HG02885 (cell line): ENCODE measurements around the gene MC1R.
"Not testable (repeated sequence)": the region's sequence is repeated elsewhere in the genome, so short reads cannot be mapped to it uniquely, and the experiment has no call there.

ENCODE experiments used
- ATAC-seq: cut with Tn5 transposase; IDR thresholded peaks from one replicate; pipeline ENCODE4 v1.9.1; 2021; ENCODE audit warnings: mild to moderate bottlenecking; ENCODE audit not compliant: unreplicated experiment, poor library complexity

MC1R gene

GRCh38 chr16:89918453-89919347, at the start of gene MC1R:
Gene MC1R, plus strand, starts transcription at chr16:89918862. Its CDS starts 397 bp downstream, at chr16:89919259.
- no peak for ATAC-seq

GRCh38 chr16:89869911-89870310, 48.8 kb upstream of the MC1R start:
- ATAC-seq = no peak

- ATAC-seq = no peak
Observed at GRCh38 chr16:89870440-89870839, 48.2 kb upstream of the MC1R start.

GRCh38 chr16:89871895-89872294, 46.8 kb upstream of the MC1R start:
- no peak for ATAC-seq

GRCh38 chr16:89873109-89873971, 45.3 kb upstream of the MC1R start, which contains the start of gene TCF25:
Gene TCF25, plus strand, starts transcription at chr16:89873592. Its CDS starts 76 bp downstream, at chr16:89873668.
- peak; percentile 42 for ATAC-seq

- ATAC-seq = peak; percentile 74
Observed at GRCh38 chr16:89873972-89874689, 44.5 kb upstream of the MC1R start.

GRCh38 chr16:89879123-89879522, 39.5 kb upstream of the MC1R start:
- ATAC-seq = not testable (repeated sequence)

GRCh38 chr16:89880477-89881367, 37.9 kb upstream of the MC1R start:
- no peak for ATAC-seq

- no peak for ATAC-seq
Observed at GRCh38 chr16:89881368-89881730, 37.3 kb upstream of the MC1R start.

- ATAC-seq = no peak
Observed at GRCh38 chr16:89883346-89884040, 35.2 kb upstream of the MC1R start.

GRCh38 chr16:89884041-89884421, 34.6 kb upstream of the MC1R start:
- ATAC-seq = no peak

GRCh38 chr16:89887243-89887642, 31.4 kb upstream of the MC1R start:
- no peak for ATAC-seq

GRCh38 chr16:89890200-89890599, 28.5 kb upstream of the MC1R start:
- no peak for ATAC-seq

GRCh38 chr16:89890886-89891657, 27.6 kb upstream of the MC1R start:
- no peak for ATAC-seq

GRCh38 chr16:89892055-89892630, 26.5 kb upstream of the MC1R start:
- no peak for ATAC-seq

GRCh38 chr16:89892635-89893034, 26.0 kb upstream of the MC1R start:
- no peak for ATAC-seq

GRCh38 chr16:89893642-89894548, 24.8 kb upstream of the MC1R start:
- ATAC-seq = no peak
